BLaER1 treated with 17β-estradiol and CSF1 and Interleukin-3, amounts not matched to agents 10 nM and 100 nM (cell line): Measurements from ENCODE around the gene ODAD2.

ENCODE experiments used
- H3K27ac ChIP-seq, 11 experiments: shearing (Covaris generic); formaldehyde crosslinking; 2 replicates each; pipeline ENCODE4 v1.8.1; 2022
- H3K27me3 ChIP-seq, 11 experiments: shearing (Covaris generic); formaldehyde crosslinking; 2 replicates each; pipeline ENCODE4 v1.8.1; 2022
- H3K36me3 ChIP-seq, 11 experiments: shearing (Covaris generic); formaldehyde crosslinking; 2 replicates each; pipeline ENCODE4 v1.8.1; 2022
- H3K4me1 ChIP-seq, 10 experiments: shearing (Covaris generic); formaldehyde crosslinking; 2 replicates each; pipeline ENCODE4 v1.8.1; 2022
- H3K4me2 ChIP-seq, 11 experiments: shearing (Covaris generic); formaldehyde crosslinking; 2 replicates each; pipeline ENCODE4 v1.8.1; 2022
- H3K4me3 ChIP-seq, 10 experiments: shearing (Covaris generic); formaldehyde crosslinking; 2 replicates each; pipeline ENCODE4 v1.8.1; 2022
- H3K9ac ChIP-seq, 11 experiments: shearing (Covaris generic); formaldehyde crosslinking; 2 replicates each; pipeline ENCODE4 v1.8.1; 2022
- H3K9me3 ChIP-seq, 11 experiments: shearing (Covaris generic); formaldehyde crosslinking; replicated peaks in 1 of 11; 2 replicates each; pipeline ENCODE4 v1.8.1; 2022
- H4K20me1 ChIP-seq, 11 experiments: shearing (Covaris generic); formaldehyde crosslinking; 2 replicates each; pipeline ENCODE4 v1.8.1; 2022
- Cebpa-rat ChIP-seq, 11 experiments: shearing (Covaris generic); IDR thresholded peaks; 2 replicates each; pipeline ENCODE4 v1.8.1; 2022

Gene ODAD2

DNA sequence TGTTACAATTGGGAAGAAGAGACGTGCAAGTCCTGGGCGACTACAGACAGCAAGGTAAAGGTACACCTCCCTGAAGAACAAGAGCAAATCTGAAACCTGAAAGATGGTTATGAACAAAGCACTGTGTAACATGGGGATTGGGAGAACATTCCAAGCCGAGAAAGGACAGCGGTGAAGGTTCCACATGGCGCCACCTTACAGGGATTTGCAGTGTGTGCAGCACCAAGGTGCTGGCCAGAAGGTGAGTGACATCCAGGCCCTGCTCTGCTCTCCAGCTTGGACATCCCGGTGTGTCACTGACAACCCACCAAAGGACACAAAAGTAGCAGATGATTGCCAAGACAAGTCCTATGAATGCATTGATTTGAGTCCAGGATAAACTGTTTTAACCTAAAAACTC lies 165.1 kb downstream of the ODAD2 start:
- no peak for TF ChIP-seq Cebpa-rat (IDR thresholded peaks at IDR 0.05)
- Histone ChIP-seq H3K36me3 (no peaks in the 10 kb centered on the region), H3K27me3 (no peaks in the 10 kb centered on the region), H3K27ac (no peak overlapping the region), H3K9ac (no peak overlapping the region), H3K4me1 (no peaks in the 10 kb centered on the region), H3K4me2 (no peak overlapping the region), H4K20me1 (no peaks in the 10 kb centered on the region), H3K9me3 (no peaks in the 10 kb centered on the region), H3K4me3 (no peak overlapping the region)

GRCh38 chr10:27832826-27833225 lies 166.1 kb downstream of the ODAD2 start:
- Histone ChIP-seq H3K9me3 (no peaks in the 10 kb centered on the region), H3K27ac (no peak overlapping the region), H3K4me2 (no peak overlapping the region), H4K20me1 (no peaks in the 10 kb centered on the region), H3K4me3 (no peak overlapping the region), H3K36me3 (no peaks in the 10 kb centered on the region), H3K27me3 (no peaks in the 10 kb centered on the region), H3K9ac (no peak overlapping the region), H3K4me1 (no peaks in the 10 kb centered on the region)
- TF ChIP-seq Cebpa-rat (IDR thresholded peaks at IDR 0.05) = no peak

- no peak for TF ChIP-seq Cebpa-rat (IDR thresholded peaks at IDR 0.05)
- peaks cover 0 to 11% (median 6%) of the 10 kb centered on the region in 11 experiments; a peak in 10 of 22 replicates for H3K9me3 ChIP-seq
- H3K9ac ChIP-seq = no peak overlapping the region
- H3K4me3 ChIP-seq = no peak overlapping the region
- no peak overlapping the region for H3K4me2 ChIP-seq
- H3K4me1 ChIP-seq = no peaks in the 10 kb centered on the region
- H3K36me3 ChIP-seq = no peaks in the 10 kb centered on the region
- H3K27ac ChIP-seq = no peak overlapping the region
- no peaks in the 10 kb centered on the region for H3K27me3 ChIP-seq
- H4K20me1 ChIP-seq = no peaks in the 10 kb centered on the region
Measured at GRCh38 chr10:27826369-27826768, 172.5 kb downstream of the ODAD2 start.

GRCh38 chr10:27822301-27822700 lies 176.6 kb downstream of the ODAD2 start:
- H3K27ac ChIP-seq = no peak overlapping the region
- no peaks in the 10 kb centered on the region for H4K20me1 ChIP-seq
- H3K4me1 ChIP-seq = no peaks in the 10 kb centered on the region
- no peak overlapping the region for H3K4me2 ChIP-seq
- no peaks in the 10 kb centered on the region for H3K36me3 ChIP-seq
- H3K27me3 ChIP-seq = no peaks in the 10 kb centered on the region
- peaks cover 0 to 11% (median 6%) of the 10 kb centered on the region in 11 experiments; a peak in 10 of 22 replicates for H3K9me3 ChIP-seq
- H3K4me3 ChIP-seq = no peak overlapping the region
- H3K9ac ChIP-seq = no peak overlapping the region
- TF ChIP-seq Cebpa-rat (IDR thresholded peaks at IDR 0.05) = no peak

GRCh38 chr10:27820637-27821036 lies 178.2 kb downstream of the ODAD2 start:
- no peak for TF ChIP-seq Cebpa-rat (IDR thresholded peaks at IDR 0.05)

GRCh38 chr10:27819781-27820531 lies 178.9 kb downstream of the ODAD2 start:
- no peak for TF ChIP-seq Cebpa-rat (IDR thresholded peaks at IDR 0.05)
- no peak overlapping the region for H3K27ac ChIP-seq
- no peaks in the 10 kb centered on the region for H3K27me3 ChIP-seq
- no peaks in the 10 kb centered on the region for H3K36me3 ChIP-seq
- H3K4me2 ChIP-seq = no peak overlapping the region
- no peak overlapping the region for H3K9ac ChIP-seq
- H4K20me1 ChIP-seq = no peaks in the 10 kb centered on the region
- no peak overlapping the region for H3K4me3 ChIP-seq
- H3K4me1 ChIP-seq = peaks cover 0 to 20% (median 0%) of the 10 kb centered on the region in 10 experiments; a peak in 7 of 20 replicates
- H3K9me3 ChIP-seq = peaks cover 0 to 7% (median 5%) of the 10 kb centered on the region in 11 experiments; a peak in 10 of 22 replicates

More at GRCh38 chr10:27820637-27821036, 178.2 kb downstream of the ODAD2 start:
- H4K20me1 ChIP-seq = no peaks in the 10 kb centered on the region
- no peak overlapping the region for H3K27ac ChIP-seq
- H3K9ac ChIP-seq = no peak overlapping the region
- no peaks in the 10 kb centered on the region for H3K27me3 ChIP-seq
- no peak overlapping the region for H3K4me3 ChIP-seq
- peaks cover 0 to 14% (median 0%) of the 10 kb centered on the region in 10 experiments; a peak in 7 of 20 replicates for H3K4me1 ChIP-seq
- peaks cover 0 to 7% (median 6%) of the 10 kb centered on the region in 11 experiments; a peak in 10 of 22 replicates for H3K9me3 ChIP-seq
- H3K36me3 ChIP-seq = no peaks in the 10 kb centered on the region
- no peak overlapping the region for H3K4me2 ChIP-seq

GRCh38 chr10:27816320-27816719 lies 182.6 kb downstream of the ODAD2 start:
- H3K4me1 ChIP-seq = peaks cover 0 to 23% (median 0%) of the 10 kb centered on the region in 10 experiments; a peak in 7 of 20 replicates
- H3K4me3 ChIP-seq = no peak overlapping the region
- H3K27me3 ChIP-seq = no peaks in the 10 kb centered on the region
- peak overlapping the region in 3 of 11 experiments; percentile 6 to 20 (median 9); a peak in 1 of 22 replicates for H3K4me2 ChIP-seq
- no peaks in the 10 kb centered on the region for H3K36me3 ChIP-seq
- no peak overlapping the region for H3K27ac ChIP-seq
- no peak overlapping the region for H3K9ac ChIP-seq
- H4K20me1 ChIP-seq = no peaks in the 10 kb centered on the region
- no peaks in the 10 kb centered on the region for H3K9me3 ChIP-seq
- TF ChIP-seq Cebpa-rat (IDR thresholded peaks at IDR 0.05) = no peak

- TF ChIP-seq Cebpa-rat (IDR thresholded peaks at IDR 0.05) = no peak
- Histone ChIP-seq H3K9ac (no peak overlapping the region), H3K27me3 (no peaks in the 10 kb centered on the region), H3K36me3 (no peaks in the 10 kb centered on the region), H4K20me1 (no peaks in the 10 kb centered on the region), H3K4me3 (no peak overlapping the region), H3K4me1 (peaks cover 0 to 27% (median 0%) of the 10 kb centered on the region in 10 experiments; a peak in 7 of 20 replicates), H3K27ac (no peak overlapping the region), H3K9me3 (no peaks in the 10 kb centered on the region), H3K4me2 (peak overlapping the region in 3 of 11 experiments; percentile 6 to 20 (median 9); a peak in 1 of 22 replicates)
Measured at GRCh38 chr10:27815846-27816245, 183.0 kb downstream of the ODAD2 start.

DNA sequence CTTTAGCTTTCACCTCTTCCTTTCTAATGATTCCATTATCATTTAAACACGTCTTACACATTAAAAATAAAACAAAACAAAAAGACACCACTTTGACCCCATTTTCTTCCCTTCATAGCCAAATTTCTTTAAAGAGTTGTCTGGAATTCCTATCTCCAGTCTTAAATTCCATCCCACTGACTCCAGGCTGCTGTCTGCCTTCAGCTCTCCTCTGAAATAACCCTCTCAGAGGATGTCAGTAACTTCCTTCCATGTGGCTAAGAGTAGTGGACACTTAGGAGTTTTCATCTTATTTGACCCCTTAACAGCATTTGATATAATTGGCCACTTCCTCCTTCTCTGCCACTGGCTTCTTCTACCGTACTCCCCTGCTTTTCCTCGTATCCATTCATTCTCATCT lies 183.6 kb downstream of the ODAD2 start:
- H3K4me2 ChIP-seq = 0 out of 22 replicates have a peak overlapping the region, but pooled peaks of 1 of the 11 experiments have one; percentile 9

More for the DNA sequence above, 183.6 kb downstream of the ODAD2 start:
- H3K9me3 ChIP-seq = no peaks in the 10 kb centered on the region
- no peak overlapping the region for H3K9ac ChIP-seq
- TF ChIP-seq Cebpa-rat (IDR thresholded peaks at IDR 0.05) = no peak
- peaks cover 0 to 29% (median 0%) of the 10 kb centered on the region in 10 experiments; a peak in 7 of 20 replicates for H3K4me1 ChIP-seq
- H3K27ac ChIP-seq = no peak overlapping the region
- H3K4me3 ChIP-seq = no peak overlapping the region
- no peaks in the 10 kb centered on the region for H3K36me3 ChIP-seq
- H4K20me1 ChIP-seq = no peaks in the 10 kb centered on the region
- no peaks in the 10 kb centered on the region for H3K27me3 ChIP-seq
